Endodermal cell (in vitro differentiated cells): ENCODE measurements around the gene P2RY8. TPM values are rescaled to one million over a fixed set of nuclear protein-coding genes. Genes with fewer than 3 reads are reported as not detected.
"Not testable (repeated sequence)": the region's sequence is repeated elsewhere in the genome, so short reads cannot be mapped to it uniquely, and the experiment has no call there.

Source experiments
- DNase-seq: peaks from one replicate; pipeline ENCODE4 v3.0.0-alpha.2; 2017
- H3K27ac ChIP-seq: 2 replicates; pipeline ENCODE4 v1.5.1; 2013; ENCODE audit warnings: mild to moderate bottlenecking, low read depth, low read length, moderate library complexity
- H3K27me3 ChIP-seq: 2 replicates; pipeline ENCODE4 v1.6.1; 2013; ENCODE audit warnings: mild to moderate bottlenecking, low read length, moderate library complexity; ENCODE audit not compliant: insufficient read depth, control insufficient read depth, poor library complexity, severe bottlenecking
- H3K36me3 ChIP-seq: 2 replicates; pipeline ENCODE4 v1.7.0; 2013; ENCODE audit warnings: mild to moderate bottlenecking, low read length, moderate library complexity; ENCODE audit not compliant: control insufficient read depth, insufficient read depth
- H3K4me1 ChIP-seq: one replicate; pipeline ENCODE4 v1.7.0; 2013; ENCODE audit warnings: low read length; ENCODE audit not compliant: control insufficient read depth, insufficient read depth
- H3K4me3 ChIP-seq: 2 replicates; pipeline ENCODE4 v1.5.1; 2013; ENCODE audit warnings: mild to moderate bottlenecking, low read length, moderate library complexity
- H3K9ac ChIP-seq: 2 replicates; pipeline ENCODE4 v1.6.1; 2013; ENCODE audit warnings: mild to moderate bottlenecking, low read length, moderate library complexity; ENCODE audit not compliant: poor library complexity, severe bottlenecking; ENCODE audit errors: extremely low read depth
- H3K9me3 ChIP-seq: 2 replicates; pipeline ENCODE4 v1.6.1; 2013; ENCODE audit warnings: mild to moderate bottlenecking, low read length, moderate library complexity; ENCODE audit not compliant: control insufficient read depth
- H3K27ac Mint-ChIP-seq: 2 replicates; pipeline ENCODE4 v1.8.0; 2020; ENCODE audit warnings: mixed read lengths
- H3K27me3 Mint-ChIP-seq: 2 replicates; pipeline ENCODE4 v1.8.0; 2021; ENCODE audit warnings: mild to moderate bottlenecking, mixed read lengths; ENCODE audit not compliant: insufficient read depth
- H3K36me3 Mint-ChIP-seq: 2 replicates; pipeline ENCODE4 v1.8.0; 2020; ENCODE audit warnings: low read depth, mixed read lengths
- H3K4me1 Mint-ChIP-seq: 2 replicates; pipeline ENCODE4 v1.8.0; 2020; ENCODE audit warnings: mixed read lengths
- H3K4me3 Mint-ChIP-seq: 2 replicates; pipeline ENCODE4 v1.8.0; 2020; ENCODE audit warnings: mild to moderate bottlenecking, moderate library complexity, mixed read lengths
- H3K9me3 Mint-ChIP-seq: 2 replicates; pipeline ENCODE4 v1.8.0; 2020; ENCODE audit warnings: mild to moderate bottlenecking, mixed read lengths
- CTCF ChIP-seq: fragments of 200-600 bp; sonication (generic); conservative IDR thresholded peaks from 2 replicates; pipeline ENCODE4 v1.5.0; 2021; ENCODE audit warnings: antibody characterized with exemption, mild to moderate bottlenecking
- WGBS, 2 experiments: methylation state at CpG; one replicate each; pipeline versions ENCODE4 v1.1.5 to v1.1.7; 2013; ENCODE audit warnings: missing lambda C conversion rate in 2 of 2, mixed read lengths in 1 of 2; ENCODE audit not compliant: insufficient coverage in 1 of 2, insufficient read length in 1 of 2; 5-methylcytosine and 5-hydroxymethylcytosine counted together
- total RNA-seq, 2 donors: library from RNA; stranded (reverse); fragmentation: NEBNext Ultra II Directional in 1 of 2; extraction: Animal tissue kit (Norgen Biotek cat#: 25700) in 1 of 2; gene quantifications; 2 replicates in 1 of 2; 3 replicates in 1 of 2; pipeline ENCODE4 v1.2.1, GENCODE V29; 2021

The P2RY8 gene
- total RNA-seq, 2 donors from 2014 or later = not detected

GRCh38 chrX:1449823-1450149, 87.2 kb downstream of the P2RY8 start:
- 99% methylated on average over 2 of the region's 2 CpGs; no CpG with 5 or more reads in 1 of the 2 experiments for WGBS, 2 experiments
- Mint-ChIP-seq H3K4me1 (no peaks in the 10 kb centered on the region), H3K27ac (no peak overlapping the region), H3K9me3 (peaks cover 44% of the 10 kb centered on the region), H3K27me3 (no peaks in the 10 kb centered on the region), H3K36me3 (peaks cover 51% of the 10 kb centered on the region), H3K4me3 (no peak overlapping the region)
- Histone ChIP-seq H3K9me3 (peaks cover 29% of the 10 kb centered on the region), H3K4me3 (peak overlapping the region; percentile 44), H3K9ac (no peak overlapping the region), H3K4me1 (no peaks in the 10 kb centered on the region), H3K27me3 (no peaks in the 10 kb centered on the region), H3K27ac (no peak overlapping the region), H3K36me3 (peaks cover 24% of the 10 kb centered on the region)
- TF ChIP-seq CTCF = no peak
- DNase-seq = no peak

GRCh38 chrX:1449036-1449822, 87.8 kb downstream of the P2RY8 start:
- Mint-ChIP-seq H3K4me3 (no peak overlapping the region), H3K4me1 (no peaks in the 10 kb centered on the region), H3K27ac (no peak overlapping the region), H3K27me3 (no peaks in the 10 kb centered on the region), H3K9me3 (peaks cover 50% of the 10 kb centered on the region), H3K36me3 (peaks cover 57% of the 10 kb centered on the region)
- no peak overlapping the region for H3K9ac ChIP-seq
- DNase-seq = peak; percentile 22
- WGBS, 2 experiments = 75 to 83% methylated on average over 6 to 9 of the region's 9 CpGs
- H3K27ac ChIP-seq = no peak overlapping the region
- no peaks in the 10 kb centered on the region for H3K4me1 ChIP-seq
- peaks cover 24% of the 10 kb centered on the region for H3K36me3 ChIP-seq
- H3K4me3 ChIP-seq = peak overlapping the region; percentile 44
- no peak for TF ChIP-seq CTCF
- no peaks in the 10 kb centered on the region for H3K27me3 ChIP-seq
- peaks cover 29% of the 10 kb centered on the region for H3K9me3 ChIP-seq

- peaks cover 32% of the 10 kb centered on the region for H3K9me3 ChIP-seq
- H3K27me3 ChIP-seq, H3K9ac ChIP-seq, H3K27ac Mint-ChIP-seq, H3K4me3 Mint-ChIP-seq, H3K27me3 Mint-ChIP-seq, H3K4me1 Mint-ChIP-seq, H3K27ac ChIP-seq, H3K4me1 ChIP-seq: not testable (repeated sequence)
- peaks cover 24% of the 10 kb centered on the region for H3K36me3 ChIP-seq
- peak; percentile 26 for DNase-seq
- H3K4me3 ChIP-seq = peak overlapping the region; percentile 33
- Mint-ChIP-seq H3K9me3 (peaks cover 56% of the 10 kb centered on the region), H3K36me3 (peaks cover 62% of the 10 kb centered on the region)
- WGBS, 2 experiments = 98 to 100% methylated on average over 2 to 5 of the region's 5 CpGs
Observed at GRCh38 chrX:1448573-1449001, 88.4 kb downstream of the P2RY8 start.

GRCh38 chrX:1447969-1448572, 88.9 kb downstream of the P2RY8 start:
- not testable (repeated sequence) for H3K4me1 Mint-ChIP-seq, H3K9ac ChIP-seq, H3K4me3 Mint-ChIP-seq, H3K27ac ChIP-seq, H3K27ac Mint-ChIP-seq, H3K4me1 ChIP-seq, H3K27me3 ChIP-seq, H3K27me3 Mint-ChIP-seq
- Histone ChIP-seq H3K4me3 (peak overlapping the region; percentile 33), H3K9me3 (peaks cover 33% of the 10 kb centered on the region), H3K36me3 (peaks cover 24% of the 10 kb centered on the region)
- H3K9me3 Mint-ChIP-seq = peaks cover 60% of the 10 kb centered on the region
- 93 to 95% methylated on average over 3 to 8 of the region's 8 CpGs for WGBS, 2 experiments
- peak; percentile 24 for DNase-seq
- peaks cover 65% of the 10 kb centered on the region for H3K36me3 Mint-ChIP-seq

- peaks cover 68% of the 10 kb centered on the region for H3K9me3 Mint-ChIP-seq
- H3K27me3 Mint-ChIP-seq, H3K27ac Mint-ChIP-seq, H3K4me1 Mint-ChIP-seq, H3K9ac ChIP-seq, H3K4me3 Mint-ChIP-seq, H3K4me3 ChIP-seq, H3K4me1 ChIP-seq, H3K27ac ChIP-seq, H3K27me3 ChIP-seq: not testable (repeated sequence)
- WGBS, 2 experiments = 95 to 100% methylated on average over 7 to 13 of the region's 13 CpGs
- Histone ChIP-seq H3K9me3 (peaks cover 33% of the 10 kb centered on the region), H3K36me3 (peaks cover 24% of the 10 kb centered on the region)
- H3K36me3 Mint-ChIP-seq = peaks cover 72% of the 10 kb centered on the region
- peak; percentile 42 for DNase-seq
Observed at GRCh38 chrX:1446984-1447968, 89.7 kb downstream of the P2RY8 start.
